ACHN (cell line): Measurements from ENCODE around the gene ARMS2.

Source experiments
- DNase-seq: peaks from one replicate; pipeline ENCODE4 v3.0.0-alpha.2; 2015
- in situ Hi-C: cut with HindIII; loops from 2 replicates; pipeline ENCODE4 v1.10.0; 2017; ENCODE audit warnings: low sequenced_read_pairs, low pct_ligation_motif_present, low pct_unique_long_range_greater_than_20kb

ARMS2 gene

GRCh38 chr10:122484276-122485060 is 30.0 kb downstream of the ARMS2 start:
- in situ Hi-C loops: no loop called here
- no peak for DNase-seq

- no peak for DNase-seq
Measured at GRCh38 chr10:122485670-122486069, 31.2 kb downstream of the ARMS2 start.

GRCh38 chr10:122486406-122487080 is 32.1 kb downstream of the ARMS2 start:
- DNase-seq: no peak
- in situ Hi-C loops: no loop called here

More at GRCh38 chr10:122485670-122486069, 31.2 kb downstream of the ARMS2 start:
- in situ Hi-C loops: no loop called here

- in situ Hi-C loops: no loop called here
- no peak for DNase-seq
Measured at GRCh38 chr10:122487174-122487765, 32.8 kb downstream of the ARMS2 start.

- in situ Hi-C loops: no loop called here
- no peak for DNase-seq
Measured at GRCh38 chr10:122490268-122490667, 35.8 kb downstream of the ARMS2 start.

GRCh38 chr10:122490786-122491680 is 36.6 kb downstream of the ARMS2 start:
- in situ Hi-C loops: no loop called here

GRCh38 chr10:122492006-122492405 is 37.6 kb downstream of the ARMS2 start:
- in situ Hi-C loops: no loop called here
- DNase-seq: no peak

More at GRCh38 chr10:122490786-122491680, 36.6 kb downstream of the ARMS2 start:
- DNase-seq: no peak

- DNase-seq: no peak
- in situ Hi-C loops: no loop called here
Measured at GRCh38 chr10:122492999-122493481, 38.6 kb downstream of the ARMS2 start.

- in situ Hi-C loops: no loop called here
- no peak for DNase-seq
Measured at GRCh38 chr10:122493761-122494160, 39.3 kb downstream of the ARMS2 start.

- in situ Hi-C loops: no loop called here
- DNase-seq: no peak
Measured at GRCh38 chr10:122494173-122494820, 39.8 kb downstream of the ARMS2 start.

- DNase-seq: peak; percentile 89
- in situ Hi-C loops: no loop called here
Measured at GRCh38 chr10:122494833-122495232, 40.4 kb downstream of the ARMS2 start.

- DNase-seq: no peak
- in situ Hi-C loops: no loop called here
Measured at GRCh38 chr10:122495406-122496340, 41.2 kb downstream of the ARMS2 start.

- in situ Hi-C loops: no loop called here
- no peak for DNase-seq
Measured at GRCh38 chr10:122497241-122497640, 42.8 kb downstream of the ARMS2 start.

GRCh38 chr10:122498521-122498920 is 44.1 kb downstream of the ARMS2 start:
- in situ Hi-C loops: no loop called here
- no peak for DNase-seq

- no peak for DNase-seq
- in situ Hi-C loops: no loop called here
Measured at GRCh38 chr10:122499012-122499411, 44.6 kb downstream of the ARMS2 start.

- DNase-seq: no peak
- in situ Hi-C loops: no loop called here
Measured at GRCh38 chr10:122499491-122499941, 45.1 kb downstream of the ARMS2 start.

- no peak for DNase-seq
- in situ Hi-C loops: no loop called here
Measured at GRCh38 chr10:122500194-122500593, 45.7 kb downstream of the ARMS2 start.
